SK-N-SH treated with all-trans-retinoic acid at 6 μM for 48 hours (cell line): ENCODE results near the gene ZBTB49.
"Not testable (repeated sequence)": the region's sequence is repeated elsewhere in the genome, so short reads cannot be mapped to it uniquely, and the experiment has no call there.

Source experiments
- ATAC-seq: fragments of 200-7000 bp; cut with Tn5 transposase; 3 replicates; pipeline ENCODE4 v1.9.1; 2020; ENCODE audit warnings: mild to moderate bottlenecking, moderate library complexity
- CREB5 ChIP-seq: fragments of 250-450 bp; sonication (Bioruptor Pico); IDR thresholded peaks from 2 replicates; pipeline ENCODE4 v1.5.1; 2020; ENCODE audit warnings: low read depth, mild to moderate bottlenecking, moderate library complexity
- CSDC2 ChIP-seq: fragments of 250-450 bp; sonication (Bioruptor Pico); IDR thresholded peaks from 2 replicates; pipeline ENCODE4 v1.5.0; 2020; ENCODE audit warnings: mild to moderate bottlenecking, moderate library complexity
- CSRNP3 ChIP-seq: fragments of 250-450 bp; sonication (Bioruptor Pico); IDR thresholded peaks from 2 replicates; pipeline ENCODE4 v1.5.1; 2021; ENCODE audit warnings: mild to moderate bottlenecking, moderate library complexity
- ESRRG ChIP-seq: fragments of 250-450 bp; sonication (Bioruptor Pico); IDR thresholded peaks from 2 replicates; pipeline ENCODE4 v1.6.1; 2021; ENCODE audit warnings: mild to moderate bottlenecking
- GLIS3 ChIP-seq: fragments of 250-450 bp; sonication (Bioruptor Pico); IDR thresholded peaks from 2 replicates; pipeline ENCODE4 v1.5.0; 2020; ENCODE audit warnings: mild to moderate bottlenecking, moderate library complexity
- ISL1 ChIP-seq: fragments of 250-450 bp; sonication (Bioruptor Pico); IDR thresholded peaks from 2 replicates; pipeline ENCODE4 v2.1.2; 2022; ENCODE audit warnings: mild to moderate bottlenecking, moderate library complexity
- OSR1 ChIP-seq: fragments of 250-450 bp; sonication (Bioruptor Pico); IDR thresholded peaks from 2 replicates; pipeline ENCODE4 v1.8.0; 2022; ENCODE audit warnings: moderate library complexity, mild to moderate bottlenecking, inconsistent platforms
- PATZ1 ChIP-seq: fragments of 250-450 bp; sonication (Bioruptor Pico); IDR thresholded peaks from 2 replicates; pipeline ENCODE4 v1.8.0; 2020; ENCODE audit warnings: mild to moderate bottlenecking, moderate library complexity, borderline replicate concordance
- POU6F1 ChIP-seq: fragments of 250-450 bp; sonication (Bioruptor Pico); IDR thresholded peaks from 2 replicates; pipeline ENCODE4 v1.8.0; 2021; ENCODE audit warnings: low read depth, mild to moderate bottlenecking, moderate library complexity, borderline replicate concordance
- PPARA ChIP-seq: fragments of 250-450 bp; sonication (Bioruptor Pico); IDR thresholded peaks from 2 replicates; pipeline ENCODE4 v1.5.0; 2020; ENCODE audit warnings: mild to moderate bottlenecking, borderline replicate concordance
- RARB ChIP-seq: fragments of 250-450 bp; sonication (Bioruptor Pico); IDR thresholded peaks from 2 replicates; pipeline ENCODE4 v1.8.0; 2021; ENCODE audit warnings: mild to moderate bottlenecking, moderate library complexity
- SNAI2 ChIP-seq: fragments of 250-450 bp; sonication (Bioruptor Pico); IDR thresholded peaks from 2 replicates; pipeline ENCODE4 v1.5.0; 2020; ENCODE audit warnings: mild to moderate bottlenecking, moderate library complexity
- TCF4 ChIP-seq: fragments of 250-450 bp; sonication (Bioruptor Pico); IDR thresholded peaks from 2 replicates; pipeline ENCODE4 v1.8.0; 2021; ENCODE audit warnings: mild to moderate bottlenecking, moderate library complexity, borderline replicate concordance
- TOX ChIP-seq: fragments of 250-450 bp; sonication (Bioruptor Pico); IDR thresholded peaks from 2 replicates; pipeline ENCODE4 v1.8.0; 2021; ENCODE audit warnings: mild to moderate bottlenecking, moderate library complexity, borderline replicate concordance
- TSHZ2 ChIP-seq: fragments of 250-450 bp; sonication (Bioruptor Pico); IDR thresholded peaks from 2 replicates; pipeline ENCODE4 v1.5.0; 2020; ENCODE audit warnings: mild to moderate bottlenecking, moderate library complexity
- ZC3H10 ChIP-seq: fragments of 250-450 bp; sonication (Bioruptor Pico); IDR thresholded peaks from 2 replicates; pipeline ENCODE4 v1.5.1; 2021; ENCODE audit warnings: mild to moderate bottlenecking, moderate library complexity
- ZFP3 ChIP-seq: fragments of 250-450 bp; sonication (Bioruptor Pico); IDR thresholded peaks from 2 replicates; pipeline ENCODE4 v1.5.0; 2020; ENCODE audit warnings: mild to moderate bottlenecking, moderate library complexity
- ZFP30 ChIP-seq: fragments of 450-650 bp; formaldehyde crosslinking; IDR thresholded peaks from 2 replicates; pipeline ENCODE4 v1.5.0; 2022; ENCODE audit warnings: mild to moderate bottlenecking, moderate library complexity
- ZNF70 ChIP-seq: fragments of 450-650 bp; formaldehyde crosslinking; IDR thresholded peaks from 2 replicates; pipeline ENCODE4 v1.5.0; 2020; ENCODE audit warnings: mild to moderate bottlenecking, moderate library complexity
- ZNF8 ChIP-seq: fragments of 450-650 bp; formaldehyde crosslinking; IDR thresholded peaks from 2 replicates; pipeline ENCODE4 v1.5.0; 2020; ENCODE audit warnings: mild to moderate bottlenecking, moderate library complexity

ZBTB49 gene

GRCh38 chr4:4248885-4249203, 41.2 kb upstream of the ZBTB49 start:
- no peak for ATAC-seq
- no peak for TF ChIP-seq RARB (CRISPR knock-in tag)
- TF ChIP-seq CREB5 (CRISPR knock-in tag) = no peak
- TF ChIP-seq PPARA (CRISPR knock-in tag) = no peak
- TF ChIP-seq OSR1 = no peak
- TF ChIP-seq ZC3H10 (CRISPR knock-in tag) = no peak
- no peak for TF ChIP-seq CSRNP3 (CRISPR knock-in tag)
- TF ChIP-seq ZFP3 (CRISPR knock-in tag) = no peak

GRCh38 chr4:4249342-4249741, 40.7 kb upstream of the ZBTB49 start:
- not testable (repeated sequence) for ATAC-seq

- TF ChIP-seq TSHZ2 (CRISPR knock-in tag) (no peak), POU6F1 (no peak), CSDC2 (CRISPR knock-in tag) (no peak), ZNF70 (no peak), TOX (CRISPR knock-in tag) (no peak), TCF4 (CRISPR knock-in tag) (no peak), ZFP3 (CRISPR knock-in tag) (no peak), RARB (CRISPR knock-in tag) (no peak), GLIS3 (CRISPR knock-in tag) (no peak), PATZ1 (no peak), CSRNP3 (CRISPR knock-in tag) (no peak)
- ATAC-seq = no peak
Observed at GRCh38 chr4:4249866-4250265, 40.2 kb upstream of the ZBTB49 start.

GRCh38 chr4:4254199-4254598, 35.9 kb upstream of the ZBTB49 start:
- TF ChIP-seq CSRNP3 (CRISPR knock-in tag) (no peak), ESRRG (CRISPR knock-in tag) (no peak), OSR1 (no peak), TCF4 (CRISPR knock-in tag) (no peak), SNAI2 (CRISPR knock-in tag) (no peak), ISL1 (CRISPR knock-in tag) (no peak), ZNF8 (CRISPR knock-in tag) (no peak), ZC3H10 (CRISPR knock-in tag) (no peak), ZFP30 (CRISPR knock-in tag) (no peak), TOX (CRISPR knock-in tag) (no peak), GLIS3 (CRISPR knock-in tag) (no peak), CREB5 (CRISPR knock-in tag) (no peak), ZFP3 (CRISPR knock-in tag) (no peak)
- no peak for ATAC-seq
